Keratinocyte (primary cell): ENCODE data around the gene SSMEM1.

Experiments
- CTCF ChIP-seq, 3 experiments: IDR thresholded peaks in 1 of 3; conservative IDR thresholded peaks in 1 of 3; optimal IDR thresholded peaks in 1 of 3; 2 replicates in 2 of 3; 3 replicates in 1 of 3; pipeline versions ENCODE3 to v1.5.1; 2011; ENCODE audit warnings: low read length in 3 of 3, mild to moderate bottlenecking in 3 of 3, moderate library complexity in 2 of 3, control low read depth in 1 of 3, inconsistent platforms in 1 of 3; ENCODE audit not compliant: insufficient read depth in 2 of 3; ENCODE audit errors: extremely low read depth in 1 of 3
- EZH2 ChIP-seq: IDR thresholded peaks from one replicate; pipeline ENCODE4 v1.6.1; 2012; ENCODE audit warnings: inconsistent platforms, mild to moderate bottlenecking, low read length, moderate library complexity

GRCh38 chr7:130196476-130196875 lies 11.2 kb upstream of the SSMEM1 start:
- TF ChIP-seq EZH2 (no peak), CTCF (optimal IDR thresholded peaks at IDR 0.05 in 1 of 3, IDR thresholded peaks at IDR 0.05 in 1 of 3, conservative IDR thresholded peaks at IDR 0.05 in 1 of 3; ENCODE audit: extremely low read depth in 1 of 3, insufficient read depth in 2 of 3, low read length in 3 of 3) (no peak)
